ENCODE measurements around the gene DNM3. TPM values are rescaled to one million over a fixed set of nuclear protein-coding genes. Genes with fewer than 3 reads are reported as not detected.

Gene DNM3
- total and polyA plus RNA-seq, 10 of the 15 experiments (the other 5 are each of a cell fraction or from before 2014, with no cell fraction given) = 0.03 to 1.5 (median 0.08) TPM; not detected in 3

- no peak for FAIRE-seq
- H3K27ac ChIP-seq (ENCODE audit: control insufficient read depth, insufficient read depth) = no peak overlapping the region
- no peak for DNase-seq (ENCODE audit: low read depth, low spot score)
- in situ Hi-C loops (cut with MboI) = no loop called here
- no peak overlapping the region for H2AFZ ChIP-seq (ENCODE audit: control insufficient read depth, low read depth, low read length)
- no peaks in the 10 kb centered on the region for H3K79me2 ChIP-seq (ENCODE audit: control insufficient read depth, insufficient read depth, low read length)
- intact Hi-C loops (cut with micrococcal nuclease; ENCODE audit: unreplicated experiment) = no loop called here
- H3K27me3 ChIP-seq (replicated peaks in 1 of 2; ENCODE audit: control insufficient read depth in 2 of 2, insufficient read depth in 2 of 2, low read length in 1 of 2) = no peaks in the 10 kb centered on the region
- no peaks in the 10 kb centered on the region; the same call in 2 of the 3 replicates for H3K9me3 ChIP-seq (replicated peaks; ENCODE audit: control insufficient read depth, insufficient read depth, low read length)
- RAD21 ChIA-PET (ENCODE audit: unreplicated experiment) = no interaction called here
- H3K4me2 ChIP-seq (ENCODE audit: control insufficient read depth, insufficient read depth) = no peak overlapping the region
- H3K4me1 ChIP-seq (ENCODE audit: control insufficient read depth, insufficient read depth, low read length) = no peaks in the 10 kb centered on the region
- TF ChIP-seq GATAD2B (conservative IDR thresholded peaks at IDR 0.05; ENCODE audit: low read depth) (no peak), RELA (IDR thresholded peaks at IDR 0.05; ENCODE audit: borderline replicate concordance, partially characterized antibody) (no peak), ESRRA (IDR thresholded peaks at IDR 0.05; ENCODE audit: low read length) (no peak), NR2C2 (IDR thresholded peaks at IDR 0.05; ENCODE audit: borderline replicate concordance, control insufficient read depth, insufficient read length, low read depth) (no peak), ASH2L (IDR thresholded peaks at IDR 0.05; ENCODE audit: borderline replicate concordance, low read depth) (no peak), WRNIP1 (IDR thresholded peaks at IDR 0.05; ENCODE audit: borderline replicate concordance, low read depth, low read length) (no peak), IRF5 (IDR thresholded peaks at IDR 0.05; ENCODE audit: borderline replicate concordance) (no peak), NFXL1 (IDR thresholded peaks at IDR 0.05; ENCODE audit: borderline replicate concordance) (no peak), SREBF2 (IDR thresholded peaks at IDR 0.05; ENCODE audit: low read length) (no peak), EP300 (IDR thresholded peaks at IDR 0.05; ENCODE audit: borderline replicate concordance in 1 of 2, control insufficient read depth in 1 of 2, low read depth in 2 of 2, low read length in 2 of 2) (no peak), PAX8 (IDR thresholded peaks at IDR 0.05) (no peak), FOXK2 (IDR thresholded peaks at IDR 0.05) (no peak), SP1 (IDR thresholded peaks at IDR 0.05; ENCODE audit: low read depth, low read length) (no peak), ZNF217 (IDR thresholded peaks at IDR 0.05) (no peak), CHD2 (IDR thresholded peaks at IDR 0.05; ENCODE audit: borderline replicate concordance, low read depth, low read length) (no peak), ZNF207 (IDR thresholded peaks at IDR 0.05; ENCODE audit: borderline replicate concordance) (no peak), ZSCAN29 (IDR thresholded peaks at IDR 0.05) (no peak), TARDBP (IDR thresholded peaks at IDR 0.05; ENCODE audit: borderline replicate concordance) (no peak), RUNX3 (IDR thresholded peaks at IDR 0.05; ENCODE audit: low read length) (no peak), POLR2A (IDR thresholded peaks at IDR 0.05; ENCODE audit: low read depth, low read length) (no peak)
- CTCF ChIA-PET = no interaction called here
- 30% methylated on average over 3 of the region's 3 CpGs for WGBS (ENCODE audit: insufficient coverage, insufficient replicate concordance, low lambda C conversion rate, missing lambda C conversion rate)
- SMC1A ChIA-PET (ENCODE audit: uncharacterized antibody, unreplicated experiment) = interaction anchor here (0.9 to 1.0 kb wide), 2 partner anchors 18 to 136 kb away, joined by 3 read pairs; no protein-coding TSS in a partner anchor
- H3K4me3 ChIP-seq = no peak overlapping the region
- ATAC-seq = no peak
- H4K20me1 ChIP-seq (ENCODE audit: control insufficient read depth, insufficient read depth) = no peaks in the 10 kb centered on the region
- H3K9ac ChIP-seq (ENCODE audit: control insufficient read depth, insufficient read depth, low read length) = no peak overlapping the region
- POLR2A ChIA-PET = no interaction called here
- BruUV-seq (replicated peaks) = no TSS peak
- no peaks in the 10 kb centered on the region for H3K36me3 ChIP-seq (ENCODE audit: control insufficient read depth in 2 of 2, insufficient read depth in 2 of 2, low read length in 1 of 2)
Measured at GRCh38 chr1:172201572-172201971, 360.3 kb downstream of the DNM3 start.

Data from GM12878 (cell line).